ENCODE results near the gene CITED1. TPM values are rescaled to one million over a fixed set of nuclear protein-coding genes. Genes with fewer than 3 reads are reported as not detected.

CITED1 gene
- total and polyA plus RNA-seq, 2 donors (not counting 1 experiment from before 2014, with no cell fraction given) = not detected

DNA sequence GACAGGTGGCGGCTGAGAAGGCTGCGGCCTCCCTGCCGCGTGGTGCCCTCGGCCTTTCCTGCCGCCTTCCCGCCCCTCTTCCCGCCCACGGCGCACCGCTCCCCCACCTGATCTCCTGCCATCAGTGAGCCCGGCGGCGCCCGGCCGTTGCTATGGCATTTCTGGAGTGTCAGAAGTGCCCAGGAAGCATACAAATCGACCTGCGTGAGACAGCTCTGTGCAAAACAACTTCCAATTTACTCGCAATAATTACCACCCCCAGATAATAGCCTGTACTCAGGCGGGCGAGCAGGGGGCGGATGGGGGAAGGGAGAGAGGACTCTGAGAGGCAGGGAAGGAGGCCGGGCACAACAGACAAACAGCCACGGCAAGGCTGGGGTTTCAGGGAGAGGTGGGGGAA lies 50.3 kb downstream of the CITED1 start:
- intact Hi-C loops (cut with micrococcal nuclease) = no loop called here
- H3K27ac ChIP-seq (ENCODE audit: low read length in 2 of 2) = no peak overlapping the region
- H3K27me3 Mint-ChIP-seq = peaks cover 35% of the 10 kb centered on the region
- DNase-seq = no peak
- TF ChIP-seq EZH2 (IDR thresholded peaks at IDR 0.05; ENCODE audit: borderline replicate concordance, insufficient read depth, low read depth, low read length, poor library complexity, severe bottlenecking) = no peak
- TF ChIP-seq, protein P1, sequence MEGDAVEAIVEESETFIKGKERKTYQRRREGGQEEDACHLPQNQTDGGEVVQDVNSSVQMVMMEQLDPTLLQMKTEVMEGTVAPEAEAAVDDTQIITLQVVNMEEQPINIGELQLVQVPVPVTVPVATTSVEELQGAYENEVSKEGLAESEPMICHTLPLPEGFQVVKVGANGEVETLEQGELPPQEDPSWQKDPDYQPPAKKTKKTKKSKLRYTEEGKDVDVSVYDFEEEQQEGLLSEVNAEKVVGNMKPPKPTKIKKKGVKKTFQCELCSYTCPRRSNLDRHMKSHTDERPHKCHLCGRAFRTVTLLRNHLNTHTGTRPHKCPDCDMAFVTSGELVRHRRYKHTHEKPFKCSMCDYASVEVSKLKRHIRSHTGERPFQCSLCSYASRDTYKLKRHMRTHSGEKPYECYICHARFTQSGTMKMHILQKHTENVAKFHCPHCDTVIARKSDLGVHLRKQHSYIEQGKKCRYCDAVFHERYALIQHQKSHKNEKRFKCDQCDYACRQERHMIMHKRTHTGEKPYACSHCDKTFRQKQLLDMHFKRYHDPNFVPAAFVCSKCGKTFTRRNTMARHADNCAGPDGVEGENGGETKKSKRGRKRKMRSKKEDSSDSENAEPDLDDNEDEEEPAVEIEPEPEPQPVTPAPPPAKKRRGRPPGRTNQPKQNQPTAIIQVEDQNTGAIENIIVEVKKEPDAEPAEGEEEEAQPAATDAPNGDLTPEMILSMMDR (IDR thresholded peaks at IDR 0.05) = no peak
- no peaks in the 10 kb centered on the region for H3K36me3 ChIP-seq (replicated peaks in 1 of 2; ENCODE audit: control extremely low read depth in 1 of 2, control insufficient read depth in 1 of 2, extremely low read depth in 1 of 2, insufficient read depth in 2 of 2, low read length in 1 of 2)
- H3K79me2 ChIP-seq (ENCODE audit: control insufficient read depth, insufficient read depth, low read length) = no peaks in the 10 kb centered on the region
- no peaks in the 10 kb centered on the region for H3K4me1 Mint-ChIP-seq
- H4K20me1 ChIP-seq (ENCODE audit: control insufficient read depth, insufficient read depth, low read length, poor library complexity, severe bottlenecking) = no peaks in the 10 kb centered on the region
- no peaks in the 10 kb centered on the region for H3K9me3 Mint-ChIP-seq (ENCODE audit: insufficient read depth)
- ChIA-PET CTCF (interaction anchor here (1.7 kb wide), 1 partner anchor 12 kb away, joined by 6 read pairs; no protein-coding TSS in a partner anchor), POLR2A (no interaction called here)
- H3K27me3 ChIP-seq (replicated peaks in 1 of 4; ENCODE audit: control extremely low read depth in 1 of 4, control insufficient read depth in 3 of 4, insufficient read depth in 4 of 4, low read length in 3 of 4) = peaks cover 0 to 5% (median 1%) of the 10 kb centered on the region in 4 experiments
- H3K27ac Mint-ChIP-seq = no peak overlapping the region
- no peak overlapping the region for H3K4me3 Mint-ChIP-seq
- ATAC-seq (ENCODE audit: low read depth) = no peak
- no peaks in the 10 kb centered on the region for H3K9me3 ChIP-seq (ENCODE audit: control extremely low read depth in 1 of 3, control insufficient read depth in 2 of 3, insufficient read depth in 1 of 3, low read length in 2 of 3)
- 15% methylated on average over 13 of the region's 24 CpGs for WGBS (ENCODE audit: insufficient coverage)
- no peak overlapping the region for H3K4me2 ChIP-seq (replicated peaks; ENCODE audit: low read depth, low read length, poor library complexity, severe bottlenecking)
- H3K9ac ChIP-seq (ENCODE audit: low read length) = no peak overlapping the region
- no peak overlapping the region for H3K4me3 ChIP-seq (ENCODE audit: control extremely low read depth in 1 of 5, extremely low read depth in 1 of 5, insufficient read depth in 1 of 5, low read depth in 2 of 5, low read length in 4 of 5)
- H3K4me1 ChIP-seq (ENCODE audit: control insufficient read depth in 2 of 2, insufficient read depth in 2 of 2, low read length in 2 of 2) = no peaks in the 10 kb centered on the region
- H2AFZ ChIP-seq (ENCODE audit: insufficient read depth, low read depth, low read length, poor library complexity, severe bottlenecking) = no peak overlapping the region

DNA sequence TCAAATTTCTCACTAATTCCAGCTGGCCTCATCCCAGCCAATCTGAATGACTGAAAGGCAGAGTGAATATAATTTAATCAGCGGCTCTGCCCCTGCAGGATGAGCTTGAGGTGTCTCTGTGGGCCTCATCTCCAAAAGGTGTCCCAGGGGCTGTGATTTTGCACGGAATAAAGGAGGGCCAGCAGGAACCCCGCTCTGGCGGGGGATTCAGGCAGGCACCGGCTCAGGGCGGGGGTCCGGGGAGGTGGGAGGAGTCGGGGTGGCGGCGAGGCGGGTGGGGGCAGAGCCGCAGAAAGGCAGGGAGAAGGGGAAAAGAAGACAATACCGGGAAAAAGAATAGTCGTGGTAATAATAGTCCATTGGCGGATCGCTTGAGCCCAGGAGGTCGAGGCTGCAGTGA lies 50.9 kb downstream of the CITED1 start:
- H3K79me2 ChIP-seq (ENCODE audit: control insufficient read depth, insufficient read depth, low read length) = no peaks in the 10 kb centered on the region

More for the DNA sequence above, 50.9 kb downstream of the CITED1 start:
- Mint-ChIP-seq H3K9me3 (ENCODE audit: insufficient read depth) (no peaks in the 10 kb centered on the region), H3K4me3 (no peak overlapping the region), H3K27ac (no peak overlapping the region), H3K4me1 (no peaks in the 10 kb centered on the region), H3K27me3 (peaks cover 35% of the 10 kb centered on the region)
- ATAC-seq (ENCODE audit: low read depth) (no peak), DNase-seq (no peak)
- WGBS (ENCODE audit: insufficient coverage) = 14% methylated on average over 7 of the region's 17 CpGs
- TF ChIP-seq, protein P1 (IDR thresholded peaks at IDR 0.05) = no peak
- Histone ChIP-seq H3K9me3 (ENCODE audit: control extremely low read depth in 1 of 3, control insufficient read depth in 2 of 3, insufficient read depth in 1 of 3, low read length in 2 of 3) (no peaks in the 10 kb centered on the region), H3K27me3 (replicated peaks in 1 of 4; ENCODE audit: control extremely low read depth in 1 of 4, control insufficient read depth in 3 of 4, insufficient read depth in 4 of 4, low read length in 3 of 4) (peaks cover 0 to 5% (median 1%) of the 10 kb centered on the region in 4 experiments), H3K9ac (ENCODE audit: low read length) (no peak overlapping the region), H3K36me3 (replicated peaks in 1 of 2; ENCODE audit: control extremely low read depth in 1 of 2, control insufficient read depth in 1 of 2, extremely low read depth in 1 of 2, insufficient read depth in 2 of 2, low read length in 1 of 2) (no peaks in the 10 kb centered on the region), H3K4me2 (replicated peaks; ENCODE audit: low read depth, low read length, poor library complexity, severe bottlenecking) (no peak overlapping the region), H2AFZ (ENCODE audit: insufficient read depth, low read depth, low read length, poor library complexity, severe bottlenecking) (no peak overlapping the region), H3K4me3 (ENCODE audit: control extremely low read depth in 1 of 5, extremely low read depth in 1 of 5, insufficient read depth in 1 of 5, low read depth in 2 of 5, low read length in 4 of 5) (no peak overlapping the region), H4K20me1 (ENCODE audit: control insufficient read depth, insufficient read depth, low read length, poor library complexity, severe bottlenecking) (no peaks in the 10 kb centered on the region), H3K4me1 (ENCODE audit: control insufficient read depth in 2 of 2, insufficient read depth in 2 of 2, low read length in 2 of 2) (no peaks in the 10 kb centered on the region), H3K27ac (ENCODE audit: low read length in 2 of 2) (no peak overlapping the region)
- intact Hi-C loops (cut with micrococcal nuclease) = no loop called here
- POLR2A ChIA-PET = no interaction called here
- CTCF ChIA-PET = interaction anchor here (1.5 to 1.7 kb wide), 2 partner anchors 11 to 22 kb away, joined by 4 to 6 read pairs; partner anchors contain the start of gene RPS4X
